ENCODE data around the gene FLACC1.

The FLACC1 gene

DNA sequence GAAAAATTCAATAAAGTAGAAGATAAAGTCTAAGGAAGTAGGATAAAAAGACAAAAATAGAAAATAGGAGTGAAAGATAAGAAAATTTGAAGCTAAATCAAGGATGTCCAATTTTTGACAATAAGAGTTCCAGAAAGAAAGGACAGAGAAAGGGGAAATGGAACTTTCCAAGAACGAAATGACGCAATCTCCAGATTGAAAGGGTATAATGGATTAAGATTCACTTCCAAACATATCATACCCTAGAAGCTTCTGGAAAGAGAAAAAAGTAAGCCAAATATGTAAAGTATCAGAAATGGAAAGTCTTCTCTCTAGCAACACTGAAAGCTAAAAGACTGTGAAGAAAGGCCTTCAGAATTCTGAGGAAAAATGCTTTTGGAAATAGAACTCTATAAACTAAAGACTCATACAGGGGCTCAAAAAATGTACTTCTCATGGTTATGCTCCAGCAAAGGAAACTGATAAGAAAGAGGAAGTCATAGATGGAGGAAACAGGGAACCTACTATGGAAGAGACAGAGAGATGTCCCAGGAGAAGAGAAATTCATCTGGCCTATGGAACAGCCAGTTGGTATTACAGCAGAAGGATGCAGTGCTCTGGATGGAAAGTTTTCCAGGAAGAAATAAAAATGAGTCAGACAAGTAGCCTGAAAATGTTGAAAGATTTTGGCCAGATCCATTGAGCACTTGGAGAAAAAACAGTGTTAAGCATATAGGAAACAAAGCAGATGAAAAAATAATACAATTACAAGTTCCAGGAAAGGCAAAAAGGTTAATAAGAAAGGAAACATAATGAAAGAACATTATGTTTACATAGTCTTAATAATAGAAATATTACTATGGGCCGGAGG lies 76.7 kb downstream of the FLACC1 start:
- Histone ChIP-seq H3K18ac (ENCODE audit: low read depth in 1 of 2, low read length in 2 of 2) (no peak overlapping the region), H3K9me3 (ENCODE audit: control insufficient read depth, low read length) (no peaks in the 10 kb centered on the region), H2BK5ac (ENCODE audit: low read depth, low read length, poor library complexity, severe bottlenecking) (no peak overlapping the region), H3K4ac (ENCODE audit: low read depth in 1 of 2, low read length in 2 of 2) (no peak overlapping the region), H3K9ac (ENCODE audit: low read length) (no peak overlapping the region), H3K23ac (ENCODE audit: low read length in 2 of 2) (no peak overlapping the region), H3K4me3 (ENCODE audit: insufficient read depth in 1 of 2, low read depth in 1 of 2, low read length in 2 of 2) (no peak overlapping the region), H2AK5ac (ENCODE audit: low read length, severe bottlenecking) (no peak overlapping the region), H3K27me3 (ENCODE audit: control insufficient read depth in 1 of 2, insufficient read depth in 1 of 2, low read length in 2 of 2) (no peaks in the 10 kb centered on the region), H3K4me2 (ENCODE audit: low read length, poor library complexity, severe bottlenecking) (no peak overlapping the region), H2BK12ac (ENCODE audit: low read length in 2 of 2) (no peak overlapping the region), H3K79me1 (replicated peaks; ENCODE audit: low read length, poor library complexity, severe bottlenecking) (no peaks in the 10 kb centered on the region), H3K14ac (ENCODE audit: low read length in 2 of 2) (no peak overlapping the region), H2BK15ac (ENCODE audit: low read depth, poor library complexity, severe bottlenecking) (no peak overlapping the region), H3K4me1 (ENCODE audit: control insufficient read depth, insufficient read depth, low read depth, low read length) (no peaks in the 10 kb centered on the region), H4K91ac (ENCODE audit: low read length) (no peak overlapping the region), H2AFZ (ENCODE audit: low read depth, low read length) (no peak overlapping the region), H2BK120ac (ENCODE audit: low read depth, low read length) (no peak overlapping the region), H3K36me3 (ENCODE audit: control insufficient read depth in 1 of 2, insufficient read depth in 2 of 2, low read depth in 1 of 2, low read length in 2 of 2) (peaks cover 14 to 41% of the 10 kb centered on the region in 2 experiments), H3K27ac (ENCODE audit: low read length, poor library complexity, severe bottlenecking) (no peak overlapping the region), H4K8ac (ENCODE audit: low read length) (no peak overlapping the region)
- 100% methylated on average over 1 of the region's 3 CpGs for WGBS
- DNase-seq: no peak

- Histone ChIP-seq H3K14ac (ENCODE audit: low read length in 2 of 2) (no peak overlapping the region), H2BK120ac (ENCODE audit: low read depth, low read length) (no peak overlapping the region), H3K9me3 (ENCODE audit: control insufficient read depth, low read length) (no peaks in the 10 kb centered on the region), H3K4me1 (ENCODE audit: control insufficient read depth, insufficient read depth, low read depth, low read length) (no peaks in the 10 kb centered on the region), H4K91ac (ENCODE audit: low read length) (no peak overlapping the region), H3K27ac (ENCODE audit: low read length, poor library complexity, severe bottlenecking) (no peak overlapping the region), H3K9ac (ENCODE audit: low read length) (no peak overlapping the region), H3K4me2 (ENCODE audit: low read length, poor library complexity, severe bottlenecking) (no peak overlapping the region), H4K8ac (ENCODE audit: low read length) (no peak overlapping the region), H3K4me3 (ENCODE audit: insufficient read depth in 1 of 2, low read depth in 1 of 2, low read length in 2 of 2) (no peak overlapping the region), H3K18ac (ENCODE audit: low read depth in 1 of 2, low read length in 2 of 2) (no peak overlapping the region), H3K79me1 (replicated peaks; ENCODE audit: low read length, poor library complexity, severe bottlenecking) (no peaks in the 10 kb centered on the region), H2BK5ac (ENCODE audit: low read depth, low read length, poor library complexity, severe bottlenecking) (peak overlapping the region; percentile 33), H3K4ac (ENCODE audit: low read depth in 1 of 2, low read length in 2 of 2) (no peak overlapping the region), H2BK15ac (ENCODE audit: low read depth, poor library complexity, severe bottlenecking) (no peak overlapping the region), H2AK5ac (ENCODE audit: low read length, severe bottlenecking) (no peak overlapping the region), H3K27me3 (ENCODE audit: control insufficient read depth in 1 of 2, insufficient read depth in 1 of 2, low read length in 2 of 2) (no peaks in the 10 kb centered on the region), H2AFZ (ENCODE audit: low read depth, low read length) (no peak overlapping the region), H3K23ac (ENCODE audit: low read length in 2 of 2) (no peak overlapping the region), H3K36me3 (ENCODE audit: control insufficient read depth in 1 of 2, insufficient read depth in 2 of 2, low read depth in 1 of 2, low read length in 2 of 2) (peaks cover 6 to 45% of the 10 kb centered on the region in 2 experiments), H2BK12ac (ENCODE audit: low read length in 2 of 2) (no peak overlapping the region)
- DNase-seq: no peak
- 90% methylated on average over 1 of the region's 1 CpG for WGBS
Observed at GRCh38 chr2:201279079-201279478, 78.1 kb downstream of the FLACC1 start.

DNA sequence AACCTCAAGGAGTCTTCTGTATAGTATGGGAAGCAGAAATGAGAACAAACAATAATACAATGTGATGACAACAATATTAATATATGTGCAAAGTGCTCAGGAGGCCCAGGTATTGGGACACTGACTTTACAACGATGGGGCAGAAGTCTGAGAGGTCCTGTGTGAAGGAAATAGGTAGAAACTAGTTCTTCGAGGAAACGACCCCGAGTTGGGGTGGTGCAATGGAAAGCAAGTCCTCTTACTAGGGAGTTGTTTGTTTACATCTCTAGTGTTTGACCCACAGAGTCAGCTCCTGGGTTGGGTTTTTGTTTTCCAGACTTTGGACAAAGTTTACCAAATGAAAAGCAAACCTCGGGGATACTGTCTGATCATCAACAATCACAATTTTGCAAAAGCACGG lies 80.6 kb downstream of the FLACC1 start:
- H3K9ac ChIP-seq (ENCODE audit: low read length): no peak overlapping the region
- no peak overlapping the region for H2BK15ac ChIP-seq (ENCODE audit: low read depth, poor library complexity, severe bottlenecking)
- H3K9me3 ChIP-seq (ENCODE audit: control insufficient read depth, low read length): no peaks in the 10 kb centered on the region
- no peak overlapping the region for H2BK5ac ChIP-seq (ENCODE audit: low read depth, low read length, poor library complexity, severe bottlenecking)
- H2AK5ac ChIP-seq (ENCODE audit: low read length, severe bottlenecking): no peak overlapping the region
- H3K4me2 ChIP-seq (ENCODE audit: low read length, poor library complexity, severe bottlenecking): no peak overlapping the region
- 97% methylated on average over 5 of the region's 6 CpGs for WGBS
- H3K14ac ChIP-seq (ENCODE audit: low read length in 2 of 2): no peak overlapping the region
- no peaks in the 10 kb centered on the region for H3K4me1 ChIP-seq (ENCODE audit: control insufficient read depth, insufficient read depth, low read depth, low read length)
- H3K18ac ChIP-seq (ENCODE audit: low read depth in 1 of 2, low read length in 2 of 2): no peak overlapping the region
- H3K23ac ChIP-seq (ENCODE audit: low read length in 2 of 2): no peak overlapping the region
- H3K27ac ChIP-seq (ENCODE audit: low read length, poor library complexity, severe bottlenecking): no peak overlapping the region
- no peaks in the 10 kb centered on the region for H3K27me3 ChIP-seq (ENCODE audit: control insufficient read depth in 1 of 2, insufficient read depth in 1 of 2, low read length in 2 of 2)
- no peak overlapping the region for H4K91ac ChIP-seq (ENCODE audit: low read length)
- no peak overlapping the region for H2AFZ ChIP-seq (ENCODE audit: low read depth, low read length)
- H3K4me3 ChIP-seq (ENCODE audit: insufficient read depth in 1 of 2, low read depth in 1 of 2, low read length in 2 of 2): no peak overlapping the region
- no peak for DNase-seq
- H3K79me1 ChIP-seq (replicated peaks; ENCODE audit: low read length, poor library complexity, severe bottlenecking): peaks cover 7% of the 10 kb centered on the region
- H4K8ac ChIP-seq (ENCODE audit: low read length): no peak overlapping the region
- no peak overlapping the region for H3K4ac ChIP-seq (ENCODE audit: low read depth in 1 of 2, low read length in 2 of 2)
- H3K36me3 ChIP-seq (ENCODE audit: control insufficient read depth in 1 of 2, insufficient read depth in 2 of 2, low read depth in 1 of 2, low read length in 2 of 2): peaks cover 15 to 71% of the 10 kb centered on the region in 2 experiments
- no peak overlapping the region for H2BK12ac ChIP-seq (ENCODE audit: low read length in 2 of 2)
- H2BK120ac ChIP-seq (ENCODE audit: low read depth, low read length): no peak overlapping the region

GRCh38 chr2:201275990-201276389 lies 81.2 kb downstream of the FLACC1 start:
- no peak overlapping the region for H2BK15ac ChIP-seq (ENCODE audit: low read depth, poor library complexity, severe bottlenecking)
- no peak for DNase-seq
- H3K23ac ChIP-seq (ENCODE audit: low read length in 2 of 2): no peak overlapping the region
- 79% methylated on average over 5 of the region's 5 CpGs for WGBS
- no peak overlapping the region for H4K91ac ChIP-seq (ENCODE audit: low read length)
- H3K9me3 ChIP-seq (ENCODE audit: control insufficient read depth, low read length): no peaks in the 10 kb centered on the region
- peaks cover 15 to 76% of the 10 kb centered on the region in 2 experiments for H3K36me3 ChIP-seq (ENCODE audit: control insufficient read depth in 1 of 2, insufficient read depth in 2 of 2, low read depth in 1 of 2, low read length in 2 of 2)
- no peak overlapping the region for H3K4me2 ChIP-seq (ENCODE audit: low read length, poor library complexity, severe bottlenecking)
- no peak overlapping the region for H4K8ac ChIP-seq (ENCODE audit: low read length)
- no peaks in the 10 kb centered on the region for H3K4me1 ChIP-seq (ENCODE audit: control insufficient read depth, insufficient read depth, low read depth, low read length)
- H3K4ac ChIP-seq (ENCODE audit: low read depth in 1 of 2, low read length in 2 of 2): no peak overlapping the region
- H3K4me3 ChIP-seq (ENCODE audit: insufficient read depth in 1 of 2, low read depth in 1 of 2, low read length in 2 of 2): no peak overlapping the region
- no peak overlapping the region for H2BK5ac ChIP-seq (ENCODE audit: low read depth, low read length, poor library complexity, severe bottlenecking)
- H2AK5ac ChIP-seq (ENCODE audit: low read length, severe bottlenecking): no peak overlapping the region
- no peak overlapping the region for H3K14ac ChIP-seq (ENCODE audit: low read length in 2 of 2)
- H2BK12ac ChIP-seq (ENCODE audit: low read length in 2 of 2): no peak overlapping the region
- H3K27me3 ChIP-seq (ENCODE audit: control insufficient read depth in 1 of 2, insufficient read depth in 1 of 2, low read length in 2 of 2): no peaks in the 10 kb centered on the region
- H3K27ac ChIP-seq (ENCODE audit: low read length, poor library complexity, severe bottlenecking): no peak overlapping the region
- no peak overlapping the region for H3K9ac ChIP-seq (ENCODE audit: low read length)
- no peak overlapping the region for H2BK120ac ChIP-seq (ENCODE audit: low read depth, low read length)
- H2AFZ ChIP-seq (ENCODE audit: low read depth, low read length): no peak overlapping the region
- H3K79me1 ChIP-seq (replicated peaks; ENCODE audit: low read length, poor library complexity, severe bottlenecking): peaks cover 7% of the 10 kb centered on the region
- no peak overlapping the region for H3K18ac ChIP-seq (ENCODE audit: low read depth in 1 of 2, low read length in 2 of 2)

Data from mesenchymal stem cell (in vitro differentiated cells and primary cell).